Measurements from ENCODE around the gene TUBGCP2.

TUBGCP2 gene

GRCh38 chr10:133306097-133306476 is 2.6 kb downstream of the TUBGCP2 start:
- TF ChIP-seq CTCF (IDR thresholded peaks at IDR 0.05; ENCODE audit: low read depth, low read length, missing control alignments): no peak

GRCh38 chr10:133303206-133303605 is 5.5 kb downstream of the TUBGCP2 start:
- H3K4me3 ChIP-seq (ENCODE audit: low read depth, low read length): no peak overlapping the region
- in situ Hi-C loops (cut with HindIII; ENCODE audit: low sequenced_read_pairs): no loop called here
- DNase-seq (ENCODE audit: low read depth): no peak
- TF ChIP-seq CTCF (IDR thresholded peaks at IDR 0.05; ENCODE audit: low read depth, low read length, missing control alignments): no peak

More at GRCh38 chr10:133306097-133306476, 2.6 kb downstream of the TUBGCP2 start:
- DNase-seq (ENCODE audit: low read depth): no peak
- in situ Hi-C loops (cut with HindIII; ENCODE audit: low sequenced_read_pairs): no loop called here
- H3K4me3 ChIP-seq (ENCODE audit: low read depth, low read length): no peak overlapping the region

GRCh38 chr10:133302230-133302629 is 6.4 kb downstream of the TUBGCP2 start:
- TF ChIP-seq CTCF (IDR thresholded peaks at IDR 0.05; ENCODE audit: low read depth, low read length, missing control alignments): no peak
- in situ Hi-C loops (cut with HindIII; ENCODE audit: low sequenced_read_pairs): no loop called here
- no peak for DNase-seq (ENCODE audit: low read depth)
- no peak overlapping the region for H3K4me3 ChIP-seq (ENCODE audit: low read depth, low read length)

- in situ Hi-C loops (cut with HindIII; ENCODE audit: low sequenced_read_pairs): no loop called here
- no peak overlapping the region for H3K4me3 ChIP-seq (ENCODE audit: low read depth, low read length)
- DNase-seq (ENCODE audit: low read depth): no peak
- no peak for TF ChIP-seq CTCF (IDR thresholded peaks at IDR 0.05; ENCODE audit: low read depth, low read length, missing control alignments)
These were observed 8.9 kb downstream of the TUBGCP2 start for GRCh38 chr10:133299738-133300137.

GRCh38 chr10:133299224-133299623 is 9.4 kb downstream of the TUBGCP2 start:
- TF ChIP-seq CTCF (IDR thresholded peaks at IDR 0.05; ENCODE audit: low read depth, low read length, missing control alignments): no peak
- no peak overlapping the region for H3K4me3 ChIP-seq (ENCODE audit: low read depth, low read length)
- DNase-seq (ENCODE audit: low read depth): no peak
- in situ Hi-C loops (cut with HindIII; ENCODE audit: low sequenced_read_pairs): no loop called here

GRCh38 chr10:133298466-133298865 is 10.2 kb downstream of the TUBGCP2 start:
- no peak overlapping the region for H3K4me3 ChIP-seq (ENCODE audit: low read depth, low read length)
- no peak for DNase-seq (ENCODE audit: low read depth)
- in situ Hi-C loops (cut with HindIII; ENCODE audit: low sequenced_read_pairs): no loop called here
- no peak for TF ChIP-seq CTCF (IDR thresholded peaks at IDR 0.05; ENCODE audit: low read depth, low read length, missing control alignments)

GRCh38 chr10:133297504-133297903 is 11.2 kb downstream of the TUBGCP2 start:
- no peak for DNase-seq (ENCODE audit: low read depth)
- no peak overlapping the region for H3K4me3 ChIP-seq (ENCODE audit: low read depth, low read length)
- no peak for TF ChIP-seq CTCF (IDR thresholded peaks at IDR 0.05; ENCODE audit: low read depth, low read length, missing control alignments)
- in situ Hi-C loops (cut with HindIII; ENCODE audit: low sequenced_read_pairs): no loop called here
